HG03064 (cell line): ENCODE measurements around the gene PDE9A.

Source experiments
- ATAC-seq: cut with Tn5 transposase; IDR thresholded peaks from one replicate; pipeline ENCODE4 v1.9.1; 2021; ENCODE audit warnings: low read depth; ENCODE audit not compliant: unreplicated experiment

Gene PDE9A

DNA sequence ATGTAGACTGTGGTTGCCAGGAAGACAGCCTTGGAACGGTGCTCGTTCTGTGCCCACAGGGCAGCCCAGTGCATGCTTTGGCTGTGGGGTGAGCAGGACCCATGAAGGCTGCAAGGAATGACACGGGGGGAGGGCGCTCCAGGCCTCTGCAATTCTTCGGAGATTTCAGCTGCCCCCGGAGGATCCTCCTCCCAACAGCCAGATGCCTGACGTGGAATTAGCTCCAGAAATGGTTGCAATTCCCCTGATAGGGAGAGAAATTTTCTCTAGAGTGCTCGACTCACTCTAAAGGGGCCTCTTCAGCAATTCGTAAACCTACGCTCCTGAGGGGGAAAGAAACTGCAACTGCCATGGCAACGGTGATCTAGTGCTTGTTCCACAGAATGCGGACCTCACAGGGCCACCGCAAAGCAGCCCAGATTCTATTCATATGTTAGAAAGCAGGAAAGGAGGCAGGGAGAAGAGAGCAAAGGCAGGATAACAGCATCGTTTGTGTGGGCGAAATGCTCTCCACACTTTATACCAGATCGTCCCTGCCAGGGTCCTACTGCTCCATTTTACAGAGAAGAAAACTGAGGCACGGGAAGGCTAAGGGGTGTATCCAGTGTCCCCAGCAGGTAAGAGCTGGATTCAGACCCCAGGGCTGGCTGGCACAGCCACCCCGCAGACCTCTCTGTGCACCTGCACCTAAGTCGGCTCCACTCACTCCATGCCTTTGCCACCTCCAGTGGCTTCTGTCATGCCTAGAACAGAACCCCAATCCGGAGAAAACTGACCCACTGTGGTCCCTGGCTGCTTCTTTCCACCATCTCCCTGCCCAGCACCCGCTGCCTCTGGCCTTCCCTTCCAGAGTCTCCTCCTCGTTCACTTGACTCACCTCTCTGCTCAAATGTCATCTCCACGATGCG lies 11.9 kb upstream of the PDE9A start:
- no peak for ATAC-seq

DNA sequence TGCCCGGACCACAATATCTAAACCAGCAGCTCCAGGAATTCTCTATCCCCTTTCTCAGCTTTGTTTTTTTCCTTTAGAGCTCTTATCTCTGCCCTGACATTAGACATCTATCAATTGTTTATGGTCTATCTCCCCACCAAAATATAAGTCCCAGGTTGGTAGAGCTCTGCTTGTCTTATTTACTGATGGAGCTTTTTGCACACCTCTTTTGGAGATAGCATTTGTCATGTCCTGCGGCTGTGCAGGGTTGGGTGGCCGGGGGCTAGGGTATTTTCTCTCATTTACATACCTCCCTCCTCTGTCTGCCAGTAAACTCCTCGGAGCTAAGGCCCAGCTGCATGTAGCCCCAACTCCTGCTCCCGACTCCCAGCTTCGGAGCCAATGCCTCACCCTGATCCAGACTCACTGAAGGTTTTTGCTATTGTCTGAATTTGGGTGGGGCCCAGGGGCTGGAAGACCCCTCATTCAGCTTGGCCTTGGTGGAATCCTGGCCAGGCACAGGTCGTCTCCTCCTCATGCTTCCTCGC lies 11.1 kb upstream of the PDE9A start:
- ATAC-seq, result no peak

- no peak for ATAC-seq
These were observed 8.9 kb upstream of the PDE9A start for GRCh38 chr21:42644223-42645208.

- no peak for ATAC-seq
These were observed 8.0 kb upstream of the PDE9A start for GRCh38 chr21:42645211-42646075.

DNA sequence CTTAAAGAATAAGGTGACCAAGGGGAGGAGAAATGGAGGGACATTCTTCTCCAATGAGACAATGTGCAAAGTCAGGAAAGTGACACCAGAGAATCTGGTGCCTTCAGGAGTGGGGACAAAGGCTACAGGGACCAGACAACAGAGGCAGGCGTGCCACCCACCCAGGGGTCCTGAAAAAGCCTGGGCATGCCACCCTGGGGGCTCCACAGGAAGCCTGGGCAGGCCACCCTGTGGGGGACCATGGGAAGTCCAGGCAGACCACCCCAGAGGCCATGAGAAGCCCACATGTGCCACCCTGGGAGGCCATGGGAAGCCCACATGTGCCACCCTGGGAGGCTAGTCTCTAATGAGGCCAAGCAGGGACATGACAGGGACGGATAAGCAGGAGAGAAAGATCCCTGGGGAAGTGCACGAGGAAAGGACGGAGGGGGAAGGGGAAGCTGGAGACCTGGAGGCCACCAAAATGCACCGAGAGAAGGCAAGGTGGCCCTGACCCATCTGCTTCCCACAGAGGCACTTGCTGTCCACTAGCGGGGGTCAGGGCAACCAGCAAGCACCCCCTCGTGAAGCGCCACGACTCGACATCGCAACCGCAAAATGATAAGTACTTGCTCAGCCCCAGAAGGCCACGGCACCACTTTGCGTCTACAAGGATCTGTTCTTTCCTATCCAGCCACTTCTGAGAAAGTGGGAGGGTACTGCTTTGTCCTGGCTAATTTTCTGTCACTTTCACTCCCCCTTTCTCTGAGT lies 7.2 kb upstream of the PDE9A start:
- ATAC-seq, result no peak

DNA sequence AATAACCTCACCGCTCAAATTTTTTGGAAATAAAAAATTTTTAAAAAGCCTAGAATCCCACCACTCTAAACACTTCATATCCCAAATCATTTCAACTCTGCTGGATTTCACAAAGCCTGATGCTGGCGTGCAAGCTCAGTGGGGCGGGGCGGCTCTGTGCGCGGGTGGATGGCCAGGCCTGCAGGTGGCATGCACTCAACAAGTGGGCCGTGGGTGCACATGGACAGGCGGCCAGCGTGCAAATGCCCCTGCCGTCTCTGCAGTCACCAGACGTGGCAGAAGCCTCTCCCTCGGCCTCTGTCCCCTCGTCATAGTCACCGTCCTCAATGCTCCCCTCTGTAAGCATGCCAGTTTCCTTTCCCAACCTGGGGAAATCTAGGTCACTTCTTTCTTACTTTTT lies 6.6 kb upstream of the PDE9A start:
- no peak for ATAC-seq

DNA sequence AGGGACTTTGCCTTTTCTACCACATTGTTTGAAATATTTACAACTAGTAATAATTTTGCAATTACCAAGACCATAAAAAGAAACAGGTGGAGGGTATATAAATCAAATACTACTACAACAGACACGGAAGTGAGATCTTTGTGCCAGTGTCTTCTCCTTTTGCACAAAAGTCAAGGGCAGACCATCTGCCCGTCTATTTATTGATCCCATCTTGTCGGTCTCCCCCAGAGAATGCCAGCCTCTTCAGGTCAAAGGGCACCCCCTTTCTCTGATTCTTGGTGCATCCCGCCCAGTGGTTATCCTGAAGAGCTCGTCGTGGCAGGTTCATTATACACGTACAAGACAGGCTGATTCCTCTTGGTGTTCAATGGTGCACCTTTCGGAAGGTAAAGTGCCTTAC lies 4.8 kb upstream of the PDE9A start:
- ATAC-seq, result no peak

DNA sequence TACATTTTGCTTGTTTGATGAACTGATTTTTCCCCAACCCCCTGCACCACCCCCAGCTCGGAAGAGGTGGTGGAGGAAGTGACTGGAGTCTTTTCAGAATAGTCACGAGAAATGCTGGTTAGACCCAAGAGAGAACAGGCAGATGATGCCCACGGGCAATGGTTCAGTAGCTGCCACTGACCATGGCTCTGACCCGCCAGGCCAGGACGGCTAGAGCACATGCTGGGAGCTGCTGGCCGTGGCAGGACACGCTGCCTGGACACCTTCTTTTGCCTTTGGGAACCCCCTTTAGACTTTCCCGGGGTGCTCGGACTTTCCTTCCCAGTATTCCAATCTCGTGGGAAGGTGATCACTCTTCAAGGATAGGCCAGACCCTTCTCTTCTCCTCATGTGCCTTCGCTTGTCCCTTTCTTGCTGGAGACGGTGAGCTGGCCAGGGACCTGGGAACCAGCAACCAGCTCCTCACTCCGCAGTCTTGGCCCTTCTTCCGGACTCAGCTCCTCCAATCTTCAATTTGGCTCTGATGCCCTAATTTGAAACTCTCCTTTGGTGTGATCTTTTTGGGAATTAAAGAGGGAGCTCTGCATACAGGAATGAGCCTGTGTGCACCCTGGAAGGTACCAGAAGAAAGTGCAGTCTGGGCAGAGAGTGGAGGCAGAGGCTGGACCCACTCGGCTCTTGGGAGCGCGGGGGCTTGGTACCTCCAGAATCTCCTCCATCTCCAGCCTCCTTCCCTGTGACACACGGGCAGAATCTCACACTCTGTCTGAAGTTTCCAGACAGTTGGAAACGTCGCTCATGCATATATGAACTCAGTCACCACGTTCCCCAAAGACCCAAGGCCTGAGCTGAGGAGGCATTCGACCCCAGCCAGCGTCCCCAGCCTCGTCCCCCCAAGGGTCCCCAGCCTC lies 4.0 kb upstream of the PDE9A start:
- ATAC-seq, result no peak

- ATAC-seq, result no peak
These were observed 3.4 kb upstream of the PDE9A start for GRCh38 chr21:42650033-42650370.

DNA sequence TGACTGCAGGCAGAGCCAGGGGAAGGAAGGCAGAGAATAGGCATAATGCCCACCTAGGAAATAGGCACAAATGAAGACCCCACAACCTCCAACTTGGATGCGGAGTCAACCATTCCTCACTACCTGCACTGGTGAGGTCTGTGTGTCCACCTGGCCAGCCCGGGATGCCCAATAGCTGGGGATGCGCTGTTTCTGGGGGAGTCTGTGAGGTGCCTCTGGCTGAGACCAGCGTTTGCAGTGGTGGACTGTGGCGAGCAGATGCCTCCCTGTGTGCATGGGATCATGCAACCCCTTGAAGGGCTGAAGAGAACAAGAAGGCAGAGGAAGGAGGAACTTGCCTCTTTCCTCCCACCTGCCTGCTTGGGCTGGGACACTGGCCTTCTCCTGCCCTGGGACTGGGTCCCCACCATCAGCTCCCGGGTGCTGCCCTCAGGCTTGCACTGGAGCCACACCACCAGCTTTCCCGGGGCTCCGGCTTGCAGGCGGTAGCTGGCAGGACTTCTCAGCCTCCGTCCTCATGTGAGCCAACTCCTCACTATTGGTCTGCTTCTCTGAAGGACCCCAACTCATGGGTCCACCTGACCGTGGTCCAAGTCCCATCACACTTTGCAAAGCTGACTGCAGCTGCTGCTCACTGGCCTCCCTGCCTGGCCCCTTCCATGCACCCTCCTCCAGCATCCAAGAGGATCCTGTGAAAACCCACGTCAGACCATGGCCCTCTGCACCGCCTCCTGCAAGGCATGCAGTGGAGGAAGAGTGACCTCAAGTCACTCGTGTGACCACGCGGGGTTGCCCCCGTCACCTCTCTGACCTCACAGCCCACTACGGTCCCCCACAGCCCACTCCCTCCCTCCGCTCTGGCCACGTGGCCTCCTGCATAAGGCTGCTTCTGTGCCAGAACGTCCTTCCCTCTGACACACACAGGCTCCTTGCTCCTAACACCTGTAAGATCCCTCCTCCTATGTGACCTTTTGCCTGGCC lies 2.7 kb upstream of the PDE9A start:
- no peak for ATAC-seq

DNA sequence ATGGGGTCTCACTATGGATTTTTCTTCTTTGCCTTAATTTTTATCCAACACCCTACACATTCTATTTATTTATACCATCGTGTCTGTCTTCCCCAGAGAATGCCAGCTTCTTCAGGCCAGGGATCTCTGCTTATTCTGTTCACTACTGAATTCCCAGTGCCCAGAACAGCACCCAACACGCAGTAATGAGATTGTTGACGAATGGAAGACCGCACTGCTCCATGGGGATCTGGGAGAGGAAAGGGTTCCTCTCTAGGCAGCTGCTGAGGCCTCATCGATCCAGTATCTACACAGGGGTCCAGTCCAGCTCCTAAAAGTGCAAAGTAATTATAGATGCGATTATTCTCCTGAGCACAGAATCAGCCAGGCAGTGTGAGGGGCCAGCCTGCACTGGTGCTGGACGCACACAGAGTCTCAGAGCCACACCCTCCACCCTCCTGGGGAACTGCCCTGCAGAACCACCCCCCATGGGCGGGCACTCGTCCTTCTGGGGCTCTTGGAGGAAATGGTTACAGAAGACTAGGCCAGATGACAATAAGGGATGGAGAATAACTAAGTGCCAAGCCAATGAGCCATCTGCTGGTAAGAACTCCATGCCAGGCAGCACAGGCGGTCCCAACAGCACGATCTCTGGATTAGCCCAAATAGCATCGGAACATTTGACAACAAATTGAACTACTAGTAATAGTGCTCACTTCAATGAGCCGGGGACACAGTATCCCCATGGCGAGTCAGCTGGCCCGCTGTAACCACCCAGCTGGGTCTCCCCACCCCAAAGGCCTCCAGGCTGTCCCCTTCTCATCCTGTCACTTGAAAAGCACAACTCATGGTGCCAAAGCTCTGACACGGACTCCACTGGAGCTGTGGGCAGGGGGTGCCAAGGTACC lies 1.7 kb upstream of the PDE9A start:
- ATAC-seq, result no peak

- ATAC-seq, result no peak
These were observed 742 bp upstream of the PDE9A start for GRCh38 chr21:42652527-42653230.

GRCh38 chr21:42654179-42654912 lies 925 bp downstream of the PDE9A start:
- no peak for ATAC-seq

DNA sequence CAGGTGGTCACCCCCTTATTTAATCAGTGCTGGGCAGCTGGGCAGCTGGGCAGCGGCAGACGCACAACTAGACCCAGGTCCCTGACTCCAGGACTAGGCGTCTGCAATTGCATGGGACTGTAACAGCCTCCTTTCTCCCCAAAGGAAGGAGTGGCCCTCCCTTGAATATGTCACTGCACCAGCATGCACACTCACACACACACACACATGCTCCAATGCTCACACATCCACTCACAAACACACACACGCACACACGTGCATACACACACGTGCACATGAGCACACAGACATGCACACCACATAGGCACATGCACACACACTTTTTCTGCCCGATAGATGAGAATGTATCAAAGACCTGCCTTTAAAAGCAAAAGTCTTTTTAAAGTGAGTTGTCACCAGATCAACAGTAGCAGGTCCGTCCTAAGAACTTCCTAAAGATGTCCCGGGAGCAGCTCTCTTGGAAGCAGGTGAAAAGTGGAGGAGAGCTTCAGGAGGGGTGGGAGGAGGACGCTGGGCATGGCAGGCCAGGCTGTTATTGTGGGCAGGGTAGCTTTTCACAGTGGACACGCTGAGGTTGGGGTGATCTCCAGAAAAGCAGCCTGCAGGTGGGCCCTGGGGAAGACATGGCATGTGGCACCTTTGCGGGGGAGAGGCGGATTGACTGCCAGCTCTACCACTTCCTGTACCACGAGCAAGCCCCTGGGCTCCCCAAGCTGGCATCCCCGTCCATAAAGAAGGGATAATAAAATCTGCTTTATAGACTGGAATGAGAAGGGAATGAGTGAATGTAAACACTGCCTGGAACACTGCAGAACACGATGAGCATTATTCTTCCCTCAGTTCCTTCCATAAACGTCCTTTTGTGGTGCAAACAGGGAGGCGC lies 1.7 kb downstream of the PDE9A start:
- ATAC-seq, result no peak
